SU-DHL-6 (cell line): ENCODE data around the gene MTERF2.

Experiments used
- H2AFZ ChIP-seq: fragments of 200-600 bp; sonication (generic); 2 replicates; pipeline ENCODE4 v1.6.1; 2014; ENCODE audit warnings: low read depth, mild to moderate bottlenecking, moderate library complexity, mixed read lengths, antibody characterized with exemption, low read length; ENCODE audit not compliant: severe bottlenecking
- H3F3A ChIP-seq: fragments of 200-600 bp; shearing (Covaris generic); 2 replicates; pipeline ENCODE4 v1.6.0; 2016; ENCODE audit warnings: antibody characterized with exemption, mild to moderate bottlenecking; ENCODE audit not compliant: insufficient read depth
- H3K27ac ChIP-seq: fragments of 200-600 bp; sonication (generic); 2 replicates; pipeline ENCODE4 v1.5.1; 2016; ENCODE audit warnings: low read depth, mild to moderate bottlenecking, low read length, moderate library complexity, mixed read lengths
- H3K27me3 ChIP-seq: fragments of 200-600 bp; sonication (generic), shearing (Covaris generic); 2 replicates; pipeline ENCODE4 v1.6.0; 2014; ENCODE audit warnings: mild to moderate bottlenecking, low read length
- H3K36me3 ChIP-seq: fragments of 200-600 bp; sonication (generic); 2 replicates; pipeline ENCODE4 v1.6.1; 2014; ENCODE audit warnings: mild to moderate bottlenecking, low read length, mixed read lengths
- H3K4me2 ChIP-seq: fragments of 300-600, 200-600 bp; shearing (Covaris generic), sonication (generic); 2 replicates; pipeline ENCODE4 v1.6.0; 2014; ENCODE audit warnings: low read length, low read depth, mild to moderate bottlenecking; ENCODE audit not compliant: poor library complexity, severe bottlenecking
- H3K4me3 ChIP-seq: fragments of 200-600 bp; sonication (generic); 2 replicates; pipeline ENCODE4 v1.5.1; 2014; ENCODE audit warnings: antibody characterized with exemption, low read length, mild to moderate bottlenecking, mixed read lengths; ENCODE audit not compliant: insufficient read depth, poor library complexity, severe bottlenecking
- H3K79me2 ChIP-seq: fragments of 200-600 bp; sonication (generic); 2 replicates; pipeline ENCODE4 v1.6.1; 2014; ENCODE audit warnings: mild to moderate bottlenecking, low read length, moderate library complexity; ENCODE audit not compliant: insufficient read depth
- H3K9ac ChIP-seq: fragments of 200-600 bp; sonication (generic); 2 replicates; pipeline ENCODE4 v1.7.0; 2014; ENCODE audit warnings: mild to moderate bottlenecking, low read length
- H3K9me2 ChIP-seq: fragments of 200-600 bp; sonication (generic); replicated peaks from 2 replicates; pipeline ENCODE4 v1.6.1; 2014; ENCODE audit warnings: low read length; ENCODE audit not compliant: insufficient read depth
- H3K9me3 ChIP-seq: fragments of 200-600 bp; sonication (generic); 2 replicates; pipeline ENCODE4 v1.6.1; 2014; ENCODE audit warnings: low read length, mixed read lengths; ENCODE audit not compliant: insufficient read depth
- H4K20me1 ChIP-seq: fragments of 200-600 bp; sonication (generic); 2 replicates; pipeline ENCODE4 v1.6.1; 2014; ENCODE audit warnings: low read depth, mild to moderate bottlenecking, antibody characterized with exemption, low read length, moderate library complexity, mixed read lengths
- EZH2phosphoT487 ChIP-seq: fragments of 200-600 bp; sonication (generic), shearing (Covaris generic); conservative IDR thresholded peaks from 2 replicates; pipeline ENCODE4 v1.6.1; 2018; ENCODE audit warnings: mild to moderate bottlenecking, antibody characterized with exemption, low read length, moderate library complexity, mixed read lengths
- TF ChIP-seq, protein P1 (sequence below): fragments of 200-600 bp; sonication (generic); IDR thresholded peaks from one replicate; pipeline ENCODE4 v1.5.1; 2017; ENCODE audit warnings: antibody characterized with exemption, mild to moderate bottlenecking, low read length, moderate library complexity; ENCODE audit not compliant: insufficient read depth, poor library complexity, severe bottlenecking

Gene MTERF2

DNA sequence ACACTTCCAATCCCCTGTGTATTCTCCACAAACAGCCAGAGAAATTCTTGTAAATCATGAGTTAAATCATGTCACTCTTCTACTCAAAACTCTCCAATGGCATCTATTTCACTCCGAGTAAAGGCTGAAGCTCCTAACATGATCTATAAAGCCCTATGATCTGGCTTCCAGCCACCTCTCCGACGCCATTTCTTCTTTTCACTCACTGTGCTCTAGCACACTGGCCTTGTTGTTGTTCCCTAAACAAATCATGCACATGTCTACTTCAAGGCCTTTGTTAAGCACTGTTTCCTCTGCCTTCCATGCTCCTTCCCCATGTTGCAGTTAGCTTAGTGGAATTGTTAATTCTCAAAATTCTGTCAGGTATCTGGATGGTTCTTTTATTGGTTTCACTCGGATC lies 30.1 kb upstream of the MTERF2 start:
- Histone ChIP-seq H2AFZ (no peak overlapping the region), H3K9ac (no peak overlapping the region), H3K27me3 (no peaks in the 10 kb centered on the region), H3F3A (no peaks in the 10 kb centered on the region), H3K27ac (no peak overlapping the region), H3K4me2 (no peak overlapping the region), H3K36me3 (no peaks in the 10 kb centered on the region), H3K79me2 (no peaks in the 10 kb centered on the region), H3K9me3 (no peaks in the 10 kb centered on the region), H4K20me1 (no peaks in the 10 kb centered on the region), H3K9me2 (no peaks in the 10 kb centered on the region), H3K4me3 (no peak overlapping the region)
- no peak for TF ChIP-seq EZH2phosphoT487
- TF ChIP-seq, protein P1, sequence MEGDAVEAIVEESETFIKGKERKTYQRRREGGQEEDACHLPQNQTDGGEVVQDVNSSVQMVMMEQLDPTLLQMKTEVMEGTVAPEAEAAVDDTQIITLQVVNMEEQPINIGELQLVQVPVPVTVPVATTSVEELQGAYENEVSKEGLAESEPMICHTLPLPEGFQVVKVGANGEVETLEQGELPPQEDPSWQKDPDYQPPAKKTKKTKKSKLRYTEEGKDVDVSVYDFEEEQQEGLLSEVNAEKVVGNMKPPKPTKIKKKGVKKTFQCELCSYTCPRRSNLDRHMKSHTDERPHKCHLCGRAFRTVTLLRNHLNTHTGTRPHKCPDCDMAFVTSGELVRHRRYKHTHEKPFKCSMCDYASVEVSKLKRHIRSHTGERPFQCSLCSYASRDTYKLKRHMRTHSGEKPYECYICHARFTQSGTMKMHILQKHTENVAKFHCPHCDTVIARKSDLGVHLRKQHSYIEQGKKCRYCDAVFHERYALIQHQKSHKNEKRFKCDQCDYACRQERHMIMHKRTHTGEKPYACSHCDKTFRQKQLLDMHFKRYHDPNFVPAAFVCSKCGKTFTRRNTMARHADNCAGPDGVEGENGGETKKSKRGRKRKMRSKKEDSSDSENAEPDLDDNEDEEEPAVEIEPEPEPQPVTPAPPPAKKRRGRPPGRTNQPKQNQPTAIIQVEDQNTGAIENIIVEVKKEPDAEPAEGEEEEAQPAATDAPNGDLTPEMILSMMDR, result no peak

DNA sequence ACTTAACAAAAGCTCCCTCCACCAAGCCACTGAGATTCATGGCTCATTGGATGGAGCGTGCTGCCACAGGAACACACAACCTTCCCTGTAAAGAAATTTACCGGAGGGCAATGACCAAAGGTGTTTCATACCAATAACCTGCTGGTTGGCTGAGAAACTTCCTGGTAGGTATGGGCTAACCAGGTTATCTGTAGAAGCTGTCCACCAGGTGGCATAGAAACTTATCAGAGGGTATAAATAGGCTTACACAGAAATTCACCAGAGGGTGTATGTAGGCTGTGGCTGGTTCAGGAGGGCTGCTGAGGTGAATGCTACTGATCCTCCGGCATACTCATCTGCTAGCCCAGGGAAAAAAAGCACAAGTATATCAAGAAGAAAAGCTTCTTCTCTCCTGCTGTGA lies 27.1 kb upstream of the MTERF2 start:
- Histone ChIP-seq H3K27ac (no peak overlapping the region), H3K9ac (no peak overlapping the region), H3K4me3 (no peak overlapping the region), H3F3A (no peaks in the 10 kb centered on the region), H3K27me3 (no peaks in the 10 kb centered on the region), H3K36me3 (no peaks in the 10 kb centered on the region), H4K20me1 (no peaks in the 10 kb centered on the region), H3K79me2 (no peaks in the 10 kb centered on the region), H2AFZ (no peak overlapping the region), H3K9me2 (no peaks in the 10 kb centered on the region), H3K4me2 (no peak overlapping the region), H3K9me3 (no peaks in the 10 kb centered on the region)
- TF ChIP-seq, protein P1, result no peak
- TF ChIP-seq EZH2phosphoT487, result no peak

DNA sequence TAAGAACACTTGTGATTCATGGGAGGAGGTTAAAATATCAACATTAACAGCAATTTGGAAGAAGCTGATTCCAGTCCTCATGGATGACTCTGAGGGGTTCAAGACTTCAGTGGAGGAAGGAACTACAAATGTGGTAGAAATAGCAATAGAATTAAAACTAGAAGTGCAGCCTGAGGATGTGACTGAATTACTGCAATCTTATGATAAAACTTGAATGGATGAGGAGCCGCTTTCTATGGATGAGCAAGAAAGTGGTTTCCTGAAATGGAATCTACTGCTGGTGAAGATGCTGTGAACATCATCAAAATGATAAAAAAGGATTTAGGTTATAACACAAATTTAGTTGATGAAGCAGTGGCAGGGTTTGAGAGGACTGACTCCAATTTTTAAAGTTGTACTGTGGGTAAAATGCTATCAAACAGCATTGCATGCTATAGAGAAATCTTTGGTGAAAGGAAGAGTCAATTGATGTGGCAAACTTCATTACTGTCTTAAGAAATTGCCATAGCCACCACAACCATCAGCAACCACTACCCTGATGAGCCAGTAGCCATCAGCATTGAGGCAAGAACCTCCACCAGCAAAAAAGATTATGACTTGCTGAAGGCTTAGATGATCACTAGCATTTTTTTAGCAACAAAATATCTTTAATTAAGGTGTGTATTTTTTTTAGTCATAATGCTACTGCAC lies 25.9 kb upstream of the MTERF2 start:
- no peak overlapping the region for H3K4me3 ChIP-seq
- no peaks in the 10 kb centered on the region for H4K20me1 ChIP-seq
- H3K9me3 ChIP-seq, result no peaks in the 10 kb centered on the region
- H3K27me3 ChIP-seq, result no peaks in the 10 kb centered on the region
- no peaks in the 10 kb centered on the region for H3K79me2 ChIP-seq
- TF ChIP-seq EZH2phosphoT487, result no peak
- TF ChIP-seq, protein P1, result no peak
- H3K9me2 ChIP-seq, result no peaks in the 10 kb centered on the region
- no peak overlapping the region for H2AFZ ChIP-seq
- H3K27ac ChIP-seq, result no peak overlapping the region
- no peak overlapping the region for H3K4me2 ChIP-seq
- H3K36me3 ChIP-seq, result no peaks in the 10 kb centered on the region
- no peaks in the 10 kb centered on the region for H3F3A ChIP-seq
- H3K9ac ChIP-seq, result no peak overlapping the region
